ENCODE data around the gene BACH2.
"Not testable (repeated sequence)": the region's sequence is repeated elsewhere in the genome, so short reads cannot be mapped to it uniquely, and the experiment has no call there.

Gene BACH2

DNA sequence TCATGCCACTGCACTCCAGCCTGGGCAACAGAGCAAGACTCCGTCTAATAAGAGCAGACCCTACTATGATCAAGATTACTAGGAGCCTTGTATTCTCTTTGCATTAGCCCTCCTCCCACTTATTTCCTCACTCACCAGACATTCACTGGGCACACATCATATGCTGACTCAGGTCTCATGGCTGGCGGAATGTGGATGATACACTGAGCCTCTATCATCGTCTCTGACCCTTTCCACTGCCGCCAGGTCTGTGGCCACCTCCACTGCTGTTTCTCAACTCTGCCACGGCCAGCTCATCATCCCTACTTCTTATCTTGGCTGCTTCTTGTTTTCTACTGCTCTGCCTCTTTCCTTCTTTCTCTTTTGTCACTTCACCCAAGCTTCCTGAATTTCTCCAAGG lies 161.0 kb downstream of the BACH2 start:
- TF ChIP-seq, protein P1, sequence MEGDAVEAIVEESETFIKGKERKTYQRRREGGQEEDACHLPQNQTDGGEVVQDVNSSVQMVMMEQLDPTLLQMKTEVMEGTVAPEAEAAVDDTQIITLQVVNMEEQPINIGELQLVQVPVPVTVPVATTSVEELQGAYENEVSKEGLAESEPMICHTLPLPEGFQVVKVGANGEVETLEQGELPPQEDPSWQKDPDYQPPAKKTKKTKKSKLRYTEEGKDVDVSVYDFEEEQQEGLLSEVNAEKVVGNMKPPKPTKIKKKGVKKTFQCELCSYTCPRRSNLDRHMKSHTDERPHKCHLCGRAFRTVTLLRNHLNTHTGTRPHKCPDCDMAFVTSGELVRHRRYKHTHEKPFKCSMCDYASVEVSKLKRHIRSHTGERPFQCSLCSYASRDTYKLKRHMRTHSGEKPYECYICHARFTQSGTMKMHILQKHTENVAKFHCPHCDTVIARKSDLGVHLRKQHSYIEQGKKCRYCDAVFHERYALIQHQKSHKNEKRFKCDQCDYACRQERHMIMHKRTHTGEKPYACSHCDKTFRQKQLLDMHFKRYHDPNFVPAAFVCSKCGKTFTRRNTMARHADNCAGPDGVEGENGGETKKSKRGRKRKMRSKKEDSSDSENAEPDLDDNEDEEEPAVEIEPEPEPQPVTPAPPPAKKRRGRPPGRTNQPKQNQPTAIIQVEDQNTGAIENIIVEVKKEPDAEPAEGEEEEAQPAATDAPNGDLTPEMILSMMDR (IDR thresholded peaks at IDR 0.05; ENCODE audit: borderline replicate concordance, insufficient read depth, low read depth, low read length): no peak
- H3K4me3 ChIP-seq (ENCODE audit: low read depth, low read length): no peak overlapping the region

DNA sequence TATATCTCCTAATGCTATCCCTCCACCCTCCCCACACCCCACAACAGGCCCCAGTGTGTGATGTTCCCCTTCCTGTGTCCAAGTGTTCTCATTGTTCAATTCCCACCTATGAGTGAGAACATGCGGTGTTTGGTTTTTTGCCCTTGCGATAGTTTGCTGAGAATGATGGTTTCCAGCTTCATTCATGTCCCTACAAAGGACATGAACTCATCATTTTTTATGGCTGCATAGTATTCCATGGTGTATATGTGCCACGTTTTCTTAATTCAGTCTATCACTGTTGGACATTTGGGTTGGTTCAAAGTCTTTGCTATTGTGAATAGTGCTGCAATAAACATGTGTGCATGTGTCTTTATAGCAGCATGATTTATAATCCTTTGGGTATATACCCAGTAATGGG lies 163.0 kb downstream of the BACH2 start:
- not testable (repeated sequence) for H3K4me3 ChIP-seq (ENCODE audit: low read depth, low read length)

DNA sequence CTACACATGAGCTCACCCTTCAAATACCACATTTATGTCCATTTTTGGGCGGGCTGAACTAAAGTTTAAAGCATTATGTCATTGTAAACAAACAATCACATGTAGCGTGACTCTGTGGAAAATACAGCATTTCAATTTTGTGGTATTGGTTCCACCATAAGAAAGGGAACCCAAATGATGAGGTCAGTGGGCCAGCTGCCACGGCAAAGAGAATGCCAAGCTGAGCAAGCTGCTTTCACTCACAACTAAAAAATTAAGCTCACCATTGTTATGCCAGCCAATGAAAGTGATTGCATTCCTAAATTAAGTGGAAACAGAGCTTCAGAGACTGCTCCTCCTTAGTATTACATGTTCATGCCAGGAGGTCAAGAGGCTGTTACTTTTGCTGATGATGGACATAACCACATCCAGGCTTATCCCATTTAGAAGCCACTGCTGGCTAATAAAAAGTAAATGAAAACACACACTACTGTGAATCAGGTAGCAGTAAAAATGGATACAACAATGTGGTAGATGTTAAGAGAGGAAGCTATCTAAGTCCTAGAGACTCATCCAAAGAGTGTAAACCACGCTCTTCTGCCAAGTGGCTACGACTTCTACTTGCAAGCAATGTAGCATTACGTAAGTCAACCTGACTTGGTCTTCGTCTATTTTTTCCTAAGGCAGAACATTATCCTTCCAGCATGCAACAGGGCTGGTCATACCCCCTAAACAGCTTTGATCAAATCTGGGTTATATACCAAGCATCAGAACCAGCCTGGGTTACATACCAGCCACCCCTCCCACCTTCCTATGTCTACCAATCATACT lies 164.8 kb downstream of the BACH2 start:
- TF ChIP-seq, protein P1 (IDR thresholded peaks at IDR 0.05; ENCODE audit: borderline replicate concordance, insufficient read depth, low read depth, low read length): no peak
- no peak overlapping the region for H3K4me3 ChIP-seq (ENCODE audit: low read depth, low read length)

GRCh38 chr6:90131125-90131524 lies 165.5 kb downstream of the BACH2 start:
- TF ChIP-seq, protein P1 (IDR thresholded peaks at IDR 0.05; ENCODE audit: borderline replicate concordance, insufficient read depth, low read depth, low read length): no peak
- H3K4me3 ChIP-seq (ENCODE audit: low read depth, low read length): no peak overlapping the region

- not testable (repeated sequence) for H3K4me3 ChIP-seq (ENCODE audit: low read depth, low read length)
These were observed 168.0 kb downstream of the BACH2 start for GRCh38 chr6:90128687-90129086.

- TF ChIP-seq, protein P1 (IDR thresholded peaks at IDR 0.05; ENCODE audit: borderline replicate concordance, insufficient read depth, low read depth, low read length): no peak
- H3K4me3 ChIP-seq (ENCODE audit: low read depth, low read length): no peak overlapping the region
These were observed 169.0 kb downstream of the BACH2 start for GRCh38 chr6:90127595-90127994.

GRCh38 chr6:90126839-90127238 lies 169.8 kb downstream of the BACH2 start:
- no peak overlapping the region for H3K4me3 ChIP-seq (ENCODE audit: low read depth, low read length)
- TF ChIP-seq, protein P1 (IDR thresholded peaks at IDR 0.05; ENCODE audit: borderline replicate concordance, insufficient read depth, low read depth, low read length): no peak

- no peak overlapping the region for H3K4me3 ChIP-seq (ENCODE audit: low read depth, low read length)
- TF ChIP-seq, protein P1 (IDR thresholded peaks at IDR 0.05; ENCODE audit: borderline replicate concordance, insufficient read depth, low read depth, low read length): no peak
These were observed 170.5 kb downstream of the BACH2 start for GRCh38 chr6:90126181-90126580.

All from GM12875 (cell line).